K562 (cell line): Measurements from ENCODE around the gene OR13C2. TPM values are rescaled to one million over a fixed set of nuclear protein-coding genes. Genes with fewer than 3 reads are reported as not detected.

Source experiments
- ATF7 ChIP-seq: fragments of 450-650 bp; IDR thresholded peaks from 2 replicates; pipeline ENCODE4 v1.7.1; 2014; ENCODE audit warnings: mild to moderate bottlenecking, moderate library complexity
- PTBP1 ChIP-seq: fragments of 200-400 bp; formaldehyde crosslinking; IDR thresholded peaks from 2 replicates; pipeline ENCODE4 v1.6.1; 2017; ENCODE audit warnings: low read depth, low read length
- SAFB ChIP-seq: fragments of 200-400 bp; formaldehyde crosslinking; IDR thresholded peaks from 2 replicates; pipeline ENCODE4 v1.6.1; 2017; ENCODE audit warnings: low read depth, low read length, borderline replicate concordance
- XRCC3 ChIP-seq: fragments of 450-650 bp; IDR thresholded peaks from 2 replicates; pipeline ENCODE4 v1.6.1; 2017; ENCODE audit warnings: mild to moderate bottlenecking, moderate library complexity
- ZNF668 ChIP-seq: fragments of 250-450 bp; sonication (Bioruptor Pico); IDR thresholded peaks from 2 replicates; pipeline ENCODE4 v1.8.0; 2022; ENCODE audit warnings: mild to moderate bottlenecking, inconsistent platforms
- polyA plus RNA-seq, 8 experiments: library from polyadenylated mRNA; depleted of rRNA in 4 of 8; stranded (reverse) in 5 of 8; unstranded in 3 of 8; fragments of >200 nt; fragmentation: Nextera tagmentation in 2 of 8; fragmentation: Illumina TruSeq in 1 of 8; extraction: Ambion mirVana in 2 of 8; extraction: Trizol in 1 of 8; gene quantifications; 2 replicates each; pipeline versions ENCODE4 v1.2.1 to v1.2.3, GENCODE V29; 2011 to 2014; ENCODE audit warnings: inconsistent platforms in 1 of 8, missing spikeins in 1 of 8
- total RNA-seq, 7 experiments: library from RNA; depleted of rRNA in 6 of 7; stranded (reverse); fragments of >200 nt in 6 of 7; fragmentation: Illumina TruSeq in 2 of 7; extraction: Trizol in 2 of 7; gene quantifications; 2 replicates each; pipeline versions ENCODE4 v1.2.1 to v1.2.3, GENCODE V29; 2011 to 2021; ENCODE audit warnings: low replicate concordance in 1 of 7
- TF ChIP-seq, protein P1 (sequence below): fragments of 250-450 bp; sonication (Bioruptor Pico); IDR thresholded peaks from 2 replicates; pipeline ENCODE4 v1.4.0; 2020; ENCODE audit warnings: mild to moderate bottlenecking, moderate library complexity, borderline replicate concordance
- TF ChIP-seq, protein P2 (sequence below): fragments of 150-350 bp; IDR thresholded peaks from 2 replicates; pipeline ENCODE4 v1.6.1; 2014; ENCODE audit warnings: low read depth, mild to moderate bottlenecking, low read length, borderline replicate concordance
- TF ChIP-seq, protein P3 (sequence below): fragments of 450-650 bp; IDR thresholded peaks from 2 replicates; pipeline ENCODE4 v1.6.1; 2016; ENCODE audit warnings: mild to moderate bottlenecking
- TF ChIP-seq, protein P4 (sequence below): sonication (generic); formaldehyde crosslinking; IDR thresholded peaks from 2 replicates; pipeline ENCODE4 v1.8.0; 2022; ENCODE audit warnings: missing genetic modification reagents, mild to moderate bottlenecking, borderline replicate concordance

The OR13C2 gene
- total and polyA plus RNA-seq, 9 of the 15 experiments (the other 6 are each of a cell fraction or from before 2014, with no cell fraction given), result not detected

DNA sequence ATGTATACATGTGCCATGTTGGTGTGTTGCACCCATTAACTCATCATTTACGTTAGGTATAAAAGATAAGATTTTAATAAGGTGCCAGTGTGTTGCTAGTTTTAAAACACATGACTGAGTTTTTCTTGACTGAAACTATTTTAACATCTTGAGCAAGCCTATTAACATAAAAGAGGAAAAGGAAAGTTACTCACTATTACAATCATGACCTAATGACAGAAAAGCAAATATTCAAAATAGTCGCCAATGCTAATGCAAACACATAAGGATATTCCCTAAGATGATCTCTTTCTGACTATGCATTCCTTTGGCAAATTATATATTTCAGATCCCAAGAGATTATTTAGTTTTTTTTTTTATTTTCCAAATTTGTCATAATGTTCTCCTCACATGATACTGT lies 5.8 kb upstream of the OR13C2 start (continued):
- TF ChIP-seq XRCC3 (no peak), ZNF668 (no peak), PTBP1 (no peak), SAFB (no peak), ATF7 (no peak)
- TF ChIP-seq, protein P1, sequence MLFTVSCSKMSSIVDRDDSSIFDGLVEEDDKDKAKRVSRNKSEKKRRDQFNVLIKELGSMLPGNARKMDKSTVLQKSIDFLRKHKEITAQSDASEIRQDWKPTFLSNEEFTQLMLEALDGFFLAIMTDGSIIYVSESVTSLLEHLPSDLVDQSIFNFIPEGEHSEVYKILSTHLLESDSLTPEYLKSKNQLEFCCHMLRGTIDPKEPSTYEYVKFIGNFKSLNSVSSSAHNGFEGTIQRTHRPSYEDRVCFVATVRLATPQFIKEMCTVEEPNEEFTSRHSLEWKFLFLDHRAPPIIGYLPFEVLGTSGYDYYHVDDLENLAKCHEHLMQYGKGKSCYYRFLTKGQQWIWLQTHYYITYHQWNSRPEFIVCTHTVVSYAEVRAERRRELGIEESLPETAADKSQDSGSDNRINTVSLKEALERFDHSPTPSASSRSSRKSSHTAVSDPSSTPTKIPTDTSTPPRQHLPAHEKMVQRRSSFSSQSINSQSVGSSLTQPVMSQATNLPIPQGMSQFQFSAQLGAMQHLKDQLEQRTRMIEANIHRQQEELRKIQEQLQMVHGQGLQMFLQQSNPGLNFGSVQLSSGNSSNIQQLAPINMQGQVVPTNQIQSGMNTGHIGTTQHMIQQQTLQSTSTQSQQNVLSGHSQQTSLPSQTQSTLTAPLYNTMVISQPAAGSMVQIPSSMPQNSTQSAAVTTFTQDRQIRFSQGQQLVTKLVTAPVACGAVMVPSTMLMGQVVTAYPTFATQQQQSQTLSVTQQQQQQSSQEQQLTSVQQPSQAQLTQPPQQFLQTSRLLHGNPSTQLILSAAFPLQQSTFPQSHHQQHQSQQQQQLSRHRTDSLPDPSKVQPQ (CRISPR knock-in tag), result no peak
- TF ChIP-seq, protein P2, sequence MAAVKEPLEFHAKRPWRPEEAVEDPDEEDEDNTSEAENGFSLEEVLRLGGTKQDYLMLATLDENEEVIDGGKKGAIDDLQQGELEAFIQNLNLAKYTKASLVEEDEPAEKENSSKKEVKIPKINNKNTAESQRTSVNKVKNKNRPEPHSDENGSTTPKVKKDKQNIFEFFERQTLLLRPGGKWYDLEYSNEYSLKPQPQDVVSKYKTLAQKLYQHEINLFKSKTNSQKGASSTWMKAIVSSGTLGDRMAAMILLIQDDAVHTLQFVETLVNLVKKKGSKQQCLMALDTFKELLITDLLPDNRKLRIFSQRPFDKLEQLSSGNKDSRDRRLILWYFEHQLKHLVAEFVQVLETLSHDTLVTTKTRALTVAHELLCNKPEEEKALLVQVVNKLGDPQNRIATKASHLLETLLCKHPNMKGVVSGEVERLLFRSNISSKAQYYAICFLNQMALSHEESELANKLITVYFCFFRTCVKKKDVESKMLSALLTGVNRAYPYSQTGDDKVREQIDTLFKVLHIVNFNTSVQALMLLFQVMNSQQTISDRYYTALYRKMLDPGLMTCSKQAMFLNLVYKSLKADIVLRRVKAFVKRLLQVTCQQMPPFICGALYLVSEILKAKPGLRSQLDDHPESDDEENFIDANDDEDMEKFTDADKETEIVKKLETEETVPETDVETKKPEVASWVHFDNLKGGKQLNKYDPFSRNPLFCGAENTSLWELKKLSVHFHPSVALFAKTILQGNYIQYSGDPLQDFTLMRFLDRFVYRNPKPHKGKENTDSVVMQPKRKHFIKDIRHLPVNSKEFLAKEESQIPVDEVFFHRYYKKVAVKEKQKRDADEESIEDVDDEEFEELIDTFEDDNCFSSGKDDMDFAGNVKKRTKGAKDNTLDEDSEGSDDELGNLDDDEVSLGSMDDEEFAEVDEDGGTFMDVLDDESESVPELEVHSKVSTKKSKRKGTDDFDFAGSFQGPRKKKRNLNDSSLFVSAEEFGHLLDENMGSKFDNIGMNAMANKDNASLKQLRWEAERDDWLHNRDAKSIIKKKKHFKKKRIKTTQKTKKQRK, result no peak
- TF ChIP-seq, protein P3, sequence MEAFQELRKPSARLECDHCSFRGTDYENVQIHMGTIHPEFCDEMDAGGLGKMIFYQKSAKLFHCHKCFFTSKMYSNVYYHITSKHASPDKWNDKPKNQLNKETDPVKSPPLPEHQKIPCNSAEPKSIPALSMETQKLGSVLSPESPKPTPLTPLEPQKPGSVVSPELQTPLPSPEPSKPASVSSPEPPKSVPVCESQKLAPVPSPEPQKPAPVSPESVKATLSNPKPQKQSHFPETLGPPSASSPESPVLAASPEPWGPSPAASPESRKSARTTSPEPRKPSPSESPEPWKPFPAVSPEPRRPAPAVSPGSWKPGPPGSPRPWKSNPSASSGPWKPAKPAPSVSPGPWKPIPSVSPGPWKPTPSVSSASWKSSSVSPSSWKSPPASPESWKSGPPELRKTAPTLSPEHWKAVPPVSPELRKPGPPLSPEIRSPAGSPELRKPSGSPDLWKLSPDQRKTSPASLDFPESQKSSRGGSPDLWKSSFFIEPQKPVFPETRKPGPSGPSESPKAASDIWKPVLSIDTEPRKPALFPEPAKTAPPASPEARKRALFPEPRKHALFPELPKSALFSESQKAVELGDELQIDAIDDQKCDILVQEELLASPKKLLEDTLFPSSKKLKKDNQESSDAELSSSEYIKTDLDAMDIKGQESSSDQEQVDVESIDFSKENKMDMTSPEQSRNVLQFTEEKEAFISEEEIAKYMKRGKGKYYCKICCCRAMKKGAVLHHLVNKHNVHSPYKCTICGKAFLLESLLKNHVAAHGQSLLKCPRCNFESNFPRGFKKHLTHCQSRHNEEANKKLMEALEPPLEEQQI, result no peak
- TF ChIP-seq, protein P4, sequence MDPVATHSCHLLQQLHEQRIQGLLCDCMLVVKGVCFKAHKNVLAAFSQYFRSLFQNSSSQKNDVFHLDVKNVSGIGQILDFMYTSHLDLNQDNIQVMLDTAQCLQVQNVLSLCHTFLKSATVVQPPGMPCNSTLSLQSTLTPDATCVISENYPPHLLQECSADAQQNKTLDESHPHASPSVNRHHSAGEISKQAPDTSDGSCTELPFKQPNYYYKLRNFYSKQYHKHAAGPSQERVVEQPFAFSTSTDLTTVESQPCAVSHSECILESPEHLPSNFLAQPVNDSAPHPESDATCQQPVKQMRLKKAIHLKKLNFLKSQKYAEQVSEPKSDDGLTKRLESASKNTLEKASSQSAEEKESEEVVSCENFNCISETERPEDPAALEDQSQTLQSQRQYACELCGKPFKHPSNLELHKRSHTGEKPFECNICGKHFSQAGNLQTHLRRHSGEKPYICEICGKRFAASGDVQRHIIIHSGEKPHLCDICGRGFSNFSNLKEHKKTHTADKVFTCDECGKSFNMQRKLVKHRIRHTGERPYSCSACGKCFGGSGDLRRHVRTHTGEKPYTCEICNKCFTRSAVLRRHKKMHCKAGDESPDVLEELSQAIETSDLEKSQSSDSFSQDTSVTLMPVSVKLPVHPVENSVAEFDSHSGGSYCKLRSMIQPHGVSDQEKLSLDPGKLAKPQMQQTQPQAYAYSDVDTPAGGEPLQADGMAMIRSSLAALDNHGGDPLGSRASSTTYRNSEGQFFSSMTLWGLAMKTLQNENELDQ (CRISPR knock-in tag), result no peak
